Measurements from ENCODE around the gene DMAP1. TPM values are rescaled to one million over a fixed set of nuclear protein-coding genes. Genes with fewer than 3 reads are reported as not detected.
A peak's percentile ranks its signal among the peaks of the same experiment; 100 is the strongest.

Gene DMAP1
- total and polyA plus RNA-seq, 2 of the 8 experiments (the other 6 are each of a cell fraction or from before 2014, with no cell fraction given): 36.4 to 42.4 TPM

DNA sequence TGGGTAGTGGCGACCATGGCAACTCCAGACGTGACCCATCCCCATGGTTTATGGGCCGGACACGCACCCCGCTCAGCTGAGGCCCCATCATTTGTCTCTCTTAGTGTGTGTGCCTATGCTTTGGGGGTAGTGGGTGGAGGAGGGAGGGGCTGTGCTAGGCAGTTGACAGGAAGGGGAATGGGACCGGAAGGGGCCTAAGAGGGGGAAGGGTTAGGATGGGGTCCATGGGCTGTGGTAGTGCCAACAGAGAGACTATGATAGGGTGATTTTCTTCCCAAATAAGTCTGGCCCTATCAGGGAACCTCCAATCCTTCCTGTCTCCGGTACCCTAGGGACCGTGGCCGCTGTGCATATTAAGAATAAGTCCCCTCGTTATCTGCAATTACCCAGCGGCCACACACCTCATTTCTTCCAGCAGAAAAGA lies 9.9 kb downstream of the DMAP1 start:
- ChIA-PET CTCF (ENCODE audit: partially characterized antibody) (interaction anchor here (0.5 to 18.7 kb wide), 4 partner anchors 13 to 131 kb away, joined by 3 to 250 read pairs (median 98); no protein-coding TSS in a partner anchor), POLR2A (ENCODE audit: partially characterized antibody) (no interaction called here)
- DNase-seq (ENCODE audit: low read depth in 1 of 2, low spot score in 2 of 2) (no peak), FAIRE-seq (no peak)
- Histone ChIP-seq H3K23ac (ENCODE audit: insufficient read length) (no peak overlapping the region), H3K4me3 (ENCODE audit: extremely low read depth in 1 of 4, insufficient read depth in 2 of 4, low read depth in 3 of 4, low read length in 4 of 4) (no peak overlapping the region), H3K79me2 (ENCODE audit: control insufficient read depth in 1 of 2, insufficient read depth in 2 of 2, low read length in 2 of 2) (no peaks in the 10 kb centered on the region), H2BK12ac (ENCODE audit: low read depth, low read length) (no peak overlapping the region), H4K5ac (ENCODE audit: insufficient read length, low read depth, low read length) (no peak overlapping the region), H3K79me1 (ENCODE audit: low read depth, low read length) (no peaks in the 10 kb centered on the region; the same call in 1 of the 2 replicates), H2BK20ac (ENCODE audit: low read length) (no peak overlapping the region), H4K8ac (ENCODE audit: extremely low read depth, insufficient read depth, low read length) (peak overlapping the region; percentile 53; the same call in 1 of the 2 replicates), H3K9me3 (ENCODE audit: insufficient read depth in 2 of 2, low read depth in 1 of 2, low read length in 1 of 2) (peaks cover 20 to 23% of the 10 kb centered on the region in 2 experiments), H3K14ac (ENCODE audit: insufficient read length) (no peak overlapping the region), H3K27ac (ENCODE audit: low read depth, low read length) (no peak overlapping the region), H4K20me1 (replicated peaks in 1 of 2; ENCODE audit: control insufficient read depth in 1 of 2, insufficient read depth in 2 of 2, low read length in 2 of 2) (peaks cover 2 to 14% of the 10 kb centered on the region in 2 experiments), H2BK15ac (ENCODE audit: low read length) (no peak overlapping the region), H3K56ac (replicated peaks; ENCODE audit: insufficient read length, low read depth, low read length) (no peak overlapping the region), H2AFZ (ENCODE audit: low read length) (no peak overlapping the region), H3K18ac (ENCODE audit: extremely low read depth, low read length) (no peak overlapping the region), H3K36me3 (ENCODE audit: control insufficient read depth in 2 of 4, insufficient read depth in 4 of 4, low read length in 3 of 4) (peaks cover 17 to 44% (median 34%) of the 10 kb centered on the region in 4 experiments; a peak in 7 of 8 replicates), H2BK5ac (ENCODE audit: low read depth, low read length) (no peak overlapping the region), H3K4ac (replicated peaks; ENCODE audit: insufficient read length, low read depth, low read length) (no peak overlapping the region), H3K23me2 (ENCODE audit: low read depth, low read length) (no peaks in the 10 kb centered on the region), H4K91ac (replicated peaks; ENCODE audit: insufficient read length, low read length) (no peak overlapping the region), H2AK5ac (ENCODE audit: low read depth, low read length) (no peak overlapping the region), H3K4me1 (replicated peaks in 1 of 4; ENCODE audit: control insufficient read depth in 3 of 4, insufficient read depth in 4 of 4, low read length in 3 of 4) (no peaks in the 10 kb centered on the region), H3K27me3 (replicated peaks in 1 of 4; ENCODE audit: control insufficient read depth in 3 of 4, extremely low read depth in 1 of 4, insufficient read depth in 3 of 4, low read length in 3 of 4) (no peaks in the 10 kb centered on the region; a peak in 1 of 7 replicates), H2BK120ac (replicated peaks; ENCODE audit: low read depth, low read length) (no peak overlapping the region), H3K4me2 (ENCODE audit: insufficient read depth in 1 of 2, low read depth in 2 of 2, low read length in 2 of 2) (no peak overlapping the region), H3K9ac (replicated peaks in 1 of 4; ENCODE audit: extremely low read depth in 1 of 4, low read depth in 3 of 4, low read length in 3 of 4) (no peak overlapping the region)
- WGBS, 2 experiments (ENCODE audit: extremely low coverage in 1 of 2, insufficient coverage in 1 of 2, insufficient read length in 1 of 2, insufficient replicate concordance in 2 of 2, low coverage in 1 of 2, low lambda C conversion rate in 2 of 2, missing lambda C conversion rate in 1 of 2): 96% methylated on average over 11 of the region's 11 CpGs; no CpG with 5 or more reads in 1 of the 2 experiments
- TF ChIP-seq GABPA (IDR thresholded peaks at IDR 0.05; ENCODE audit: borderline replicate concordance, insufficient read depth, low read length) (no peak), TAF7 (optimal IDR thresholded peaks at IDR 0.05; ENCODE audit: borderline replicate concordance, low read depth, low read length) (no peak), JUN (IDR thresholded peaks at IDR 0.05; ENCODE audit: low read depth, low read length) (no peak), POLR2AphosphoS5 (IDR thresholded peaks at IDR 0.05; ENCODE audit: low read depth, low read length) (no peak), RNF2 (IDR thresholded peaks at IDR 0.05; ENCODE audit: borderline replicate concordance, low read depth, low read length, missing control alignments, poor library complexity, severe bottlenecking) (no peak), SRF (IDR thresholded peaks at IDR 0.05; ENCODE audit: low read depth, low read length) (no peak), CHD1 (IDR thresholded peaks at IDR 0.05; ENCODE audit: low read depth, low read length) (no peak), CBX5 (IDR thresholded peaks at IDR 0.05; ENCODE audit: low read depth, low read length) (no peak), BACH1 (IDR thresholded peaks at IDR 0.05; ENCODE audit: low read length) (no peak), PHF8 (conservative IDR thresholded peaks at IDR 0.05; ENCODE audit: low read depth, low read length) (no peak)
- TF ChIP-seq, protein P1, sequence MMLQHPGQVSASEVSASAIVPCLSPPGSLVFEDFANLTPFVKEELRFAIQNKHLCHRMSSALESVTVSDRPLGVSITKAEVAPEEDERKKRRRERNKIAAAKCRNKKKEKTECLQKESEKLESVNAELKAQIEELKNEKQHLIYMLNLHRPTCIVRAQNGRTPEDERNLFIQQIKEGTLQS (IDR thresholded peaks at IDR 0.05; ENCODE audit: insufficient read depth, low read depth, low read length): no peak
- TF ChIP-seq, protein P2, sequence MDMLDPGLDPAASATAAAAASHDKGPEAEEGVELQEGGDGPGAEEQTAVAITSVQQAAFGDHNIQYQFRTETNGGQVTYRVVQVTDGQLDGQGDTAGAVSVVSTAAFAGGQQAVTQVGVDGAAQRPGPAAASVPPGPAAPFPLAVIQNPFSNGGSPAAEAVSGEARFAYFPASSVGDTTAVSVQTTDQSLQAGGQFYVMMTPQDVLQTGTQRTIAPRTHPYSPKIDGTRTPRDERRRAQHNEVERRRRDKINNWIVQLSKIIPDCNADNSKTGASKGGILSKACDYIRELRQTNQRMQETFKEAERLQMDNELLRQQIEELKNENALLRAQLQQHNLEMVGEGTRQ (IDR thresholded peaks at IDR 0.05; ENCODE audit: low read length): no peak

Measured in H1 (cell line).